ENCODE measurements around the gene EIF5.

The EIF5 gene

DNA sequence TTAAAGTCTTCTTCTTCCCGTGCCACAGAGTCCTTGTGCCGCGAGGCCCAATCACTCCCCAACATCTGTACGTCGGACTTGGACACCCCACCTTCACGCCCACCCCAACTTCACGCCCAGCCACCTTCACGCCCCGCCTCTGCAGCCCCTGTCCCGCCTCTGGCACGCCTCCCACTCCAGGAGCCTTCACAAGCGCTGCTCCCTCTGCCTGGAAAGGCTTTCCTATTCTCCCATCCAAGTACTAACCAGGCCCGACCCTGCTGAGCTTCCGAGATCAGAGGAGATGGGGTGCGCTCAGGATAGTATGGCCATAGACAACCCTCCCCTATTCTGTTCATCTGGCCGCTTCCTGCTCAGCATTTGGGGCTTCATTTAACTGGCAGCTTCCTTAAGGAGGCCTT, 17.3 kb upstream of the EIF5 start:
- peaks cover 39% of the 10 kb centered on the region for H3K4me1 Mint-ChIP-seq
- TF ChIP-seq CTCF (IDR thresholded peaks at IDR 0.05): no peak
- no peaks in the 10 kb centered on the region for H3K9me3 Mint-ChIP-seq
- no peak overlapping the region for H3K27ac Mint-ChIP-seq
- no peak overlapping the region for H3K4me3 Mint-ChIP-seq
- H3K27me3 Mint-ChIP-seq (ENCODE audit: low read depth, poor library complexity): peaks cover 15% of the 10 kb centered on the region
- no peaks in the 10 kb centered on the region for H3K36me3 Mint-ChIP-seq (ENCODE audit: low read depth)
- no peak for DNase-seq

GRCh38 chr14:103317251-103317650, 16.8 kb upstream of the EIF5 start:
- no peaks in the 10 kb centered on the region for H3K36me3 Mint-ChIP-seq (ENCODE audit: low read depth)

DNA sequence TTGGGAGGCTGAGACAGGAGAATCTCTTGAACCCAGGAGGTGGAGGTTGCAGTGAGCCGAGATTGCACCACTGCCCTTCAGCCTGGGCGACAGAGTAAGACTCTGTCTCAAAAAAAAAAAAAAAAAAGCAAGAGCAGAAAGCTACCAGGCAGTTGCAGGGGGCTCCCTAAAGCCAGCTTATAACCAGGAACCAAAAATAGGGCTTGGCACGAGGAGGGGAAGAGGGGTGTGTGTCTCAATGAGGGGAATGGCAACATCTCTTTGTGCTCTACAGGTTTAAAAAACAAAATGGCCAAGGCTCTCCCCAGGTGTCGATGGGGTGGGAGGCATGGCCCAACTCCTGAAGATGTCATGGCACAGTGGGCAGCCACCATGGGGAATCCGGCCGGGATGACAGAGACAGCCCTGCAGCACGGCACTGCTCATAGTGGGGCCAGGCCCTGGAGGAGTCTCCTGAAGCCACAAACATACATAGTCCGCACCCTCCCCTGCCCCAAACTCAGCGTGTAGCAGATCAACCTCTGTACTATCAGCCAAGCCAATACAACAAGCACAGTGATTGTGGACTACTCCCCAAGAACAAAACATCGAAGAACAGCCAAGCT, 16.0 kb upstream of the EIF5 start:
- Mint-ChIP-seq H3K4me1 (peaks cover 34% of the 10 kb centered on the region), H3K27me3 (ENCODE audit: low read depth, poor library complexity) (peaks cover 13% of the 10 kb centered on the region), H3K27ac (no peak overlapping the region), H3K36me3 (ENCODE audit: low read depth) (no peaks in the 10 kb centered on the region), H3K4me3 (no peak overlapping the region), H3K9me3 (no peaks in the 10 kb centered on the region)
- TF ChIP-seq CTCF (IDR thresholded peaks at IDR 0.05): no peak
- no peak for DNase-seq

More at GRCh38 chr14:103317251-103317650, 16.8 kb upstream of the EIF5 start:
- TF ChIP-seq CTCF (IDR thresholded peaks at IDR 0.05): no peak
- Mint-ChIP-seq H3K4me3 (no peak overlapping the region), H3K27ac (no peak overlapping the region), H3K27me3 (ENCODE audit: low read depth, poor library complexity) (peaks cover 13% of the 10 kb centered on the region), H3K9me3 (no peaks in the 10 kb centered on the region), H3K4me1 (peaks cover 39% of the 10 kb centered on the region)
- no peak for DNase-seq

- Mint-ChIP-seq H3K4me1 (peaks cover 30% of the 10 kb centered on the region), H3K36me3 (ENCODE audit: low read depth) (no peaks in the 10 kb centered on the region), H3K9me3 (no peaks in the 10 kb centered on the region), H3K4me3 (no peak overlapping the region), H3K27ac (no peak overlapping the region), H3K27me3 (ENCODE audit: low read depth, poor library complexity) (peaks cover 8% of the 10 kb centered on the region)
- TF ChIP-seq CTCF (IDR thresholded peaks at IDR 0.05): no peak
- DNase-seq: no peak
These were observed 15.2 kb upstream of the EIF5 start for GRCh38 chr14:103318750-103319419.

- no peak for DNase-seq
- peaks cover 7% of the 10 kb centered on the region for H3K27me3 Mint-ChIP-seq (ENCODE audit: low read depth, poor library complexity)
- TF ChIP-seq CTCF (IDR thresholded peaks at IDR 0.05): no peak
- H3K27ac Mint-ChIP-seq: no peak overlapping the region
- H3K9me3 Mint-ChIP-seq: no peaks in the 10 kb centered on the region
- peaks cover 25% of the 10 kb centered on the region for H3K4me1 Mint-ChIP-seq
- no peak overlapping the region for H3K4me3 Mint-ChIP-seq
- H3K36me3 Mint-ChIP-seq (ENCODE audit: low read depth): no peaks in the 10 kb centered on the region
These were observed 14.6 kb upstream of the EIF5 start for GRCh38 chr14:103319422-103319821.

DNA sequence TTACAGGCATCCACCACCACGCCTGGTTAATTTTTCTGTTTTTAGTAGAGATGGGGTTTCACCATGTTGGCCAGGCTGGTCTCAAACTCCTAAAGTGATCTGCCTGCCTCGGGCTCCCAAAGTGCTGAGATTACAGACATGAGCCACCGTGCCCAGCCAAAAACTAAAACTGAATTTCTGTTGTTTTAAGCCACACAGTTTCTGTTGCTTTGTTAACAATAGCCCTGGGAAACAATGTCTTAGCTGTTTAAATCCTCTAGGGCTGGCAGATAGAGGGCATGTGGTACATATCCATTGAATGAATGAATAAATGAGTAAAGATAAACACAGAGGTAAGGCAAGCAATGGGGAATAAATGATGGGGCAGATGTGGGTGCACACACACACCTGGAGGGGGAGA, 8.0 kb upstream of the EIF5 start:
- H3K4me3 Mint-ChIP-seq: no peak overlapping the region
- TF ChIP-seq CTCF (IDR thresholded peaks at IDR 0.05): no peak
- H3K36me3 Mint-ChIP-seq (ENCODE audit: low read depth): no peaks in the 10 kb centered on the region
- peaks cover 4% of the 10 kb centered on the region for H3K4me1 Mint-ChIP-seq
- H3K27me3 Mint-ChIP-seq (ENCODE audit: low read depth, poor library complexity): peaks cover 24% of the 10 kb centered on the region
- H3K9me3 Mint-ChIP-seq: no peaks in the 10 kb centered on the region
- DNase-seq: no peak
- no peak overlapping the region for H3K27ac Mint-ChIP-seq

Measured in nephron progenitor cell (in vitro differentiated cells).